ENCODE measurements around the gene CPED1. TPM values are rescaled to one million over a fixed set of nuclear protein-coding genes. Genes with fewer than 3 reads are reported as not detected.
"Not testable (repeated sequence)": the region's sequence is repeated elsewhere in the genome, so short reads cannot be mapped to it uniquely, and the experiment has no call there.

Gene CPED1
- total RNA-seq, 1 donor from 2014 or later, result 3.9 TPM

- DNase-seq (ENCODE audit: extremely low spot score, unreplicated experiment), result no peak
- no peaks in the 10 kb centered on the region for H3K36me3 Mint-ChIP-seq (ENCODE audit: unreplicated experiment)
These were observed 39.5 kb downstream of the CPED1 start for GRCh38 chr7:121027761-121028669.

GRCh38 chr7:121029302-121029701 lies 40.8 kb downstream of the CPED1 start:
- H3K36me3 Mint-ChIP-seq (ENCODE audit: unreplicated experiment), result no peaks in the 10 kb centered on the region
- no peaks in the 10 kb centered on the region for H3K27me3 Mint-ChIP-seq (ENCODE audit: unreplicated experiment)
- no peak for TF ChIP-seq CTCF (IDR thresholded peaks at IDR 0.05)
- DNase-seq (ENCODE audit: extremely low spot score, unreplicated experiment), result no peak
- H3K4me1 Mint-ChIP-seq (ENCODE audit: unreplicated experiment), result peaks cover 25% of the 10 kb centered on the region
- no peaks in the 10 kb centered on the region for H3K9me3 Mint-ChIP-seq (ENCODE audit: unreplicated experiment)
- no peak overlapping the region for H3K4me3 Mint-ChIP-seq (ENCODE audit: unreplicated experiment)
- H3K27ac Mint-ChIP-seq (ENCODE audit: unreplicated experiment), result no peak overlapping the region

More at GRCh38 chr7:121027761-121028669, 39.5 kb downstream of the CPED1 start:
- TF ChIP-seq CTCF (IDR thresholded peaks at IDR 0.05), result no peak
- Mint-ChIP-seq H3K27ac (ENCODE audit: unreplicated experiment) (no peak overlapping the region), H3K27me3 (ENCODE audit: unreplicated experiment) (no peaks in the 10 kb centered on the region), H3K4me1 (ENCODE audit: unreplicated experiment) (peaks cover 34% of the 10 kb centered on the region), H3K9me3 (ENCODE audit: unreplicated experiment) (no peaks in the 10 kb centered on the region), H3K4me3 (ENCODE audit: unreplicated experiment) (no peak overlapping the region)

- Mint-ChIP-seq H3K4me1 (ENCODE audit: unreplicated experiment) (peaks cover 16% of the 10 kb centered on the region), H3K4me3 (ENCODE audit: unreplicated experiment) (no peak overlapping the region), H3K27me3 (ENCODE audit: unreplicated experiment) (no peaks in the 10 kb centered on the region), H3K36me3 (ENCODE audit: unreplicated experiment) (no peaks in the 10 kb centered on the region), H3K9me3 (ENCODE audit: unreplicated experiment) (no peaks in the 10 kb centered on the region), H3K27ac (ENCODE audit: unreplicated experiment) (no peak overlapping the region)
- DNase-seq (ENCODE audit: extremely low spot score, unreplicated experiment), result no peak
- no peak for TF ChIP-seq CTCF (IDR thresholded peaks at IDR 0.05)
These were observed 41.8 kb downstream of the CPED1 start for GRCh38 chr7:121030308-121030707.

- peaks cover 12% of the 10 kb centered on the region for H3K4me1 Mint-ChIP-seq (ENCODE audit: unreplicated experiment)
- no peaks in the 10 kb centered on the region for H3K36me3 Mint-ChIP-seq (ENCODE audit: unreplicated experiment)
- no peak for TF ChIP-seq CTCF (IDR thresholded peaks at IDR 0.05)
- H3K27me3 Mint-ChIP-seq (ENCODE audit: unreplicated experiment), result no peaks in the 10 kb centered on the region
- no peak overlapping the region for H3K4me3 Mint-ChIP-seq (ENCODE audit: unreplicated experiment)
- peak overlapping the region; percentile 39 for H3K27ac Mint-ChIP-seq (ENCODE audit: unreplicated experiment)
- no peak for DNase-seq (ENCODE audit: extremely low spot score, unreplicated experiment)
- peaks cover 17% of the 10 kb centered on the region for H3K9me3 Mint-ChIP-seq (ENCODE audit: unreplicated experiment)
These were observed 44.3 kb downstream of the CPED1 start for GRCh38 chr7:121032645-121033460.

GRCh38 chr7:121034929-121035328 lies 46.4 kb downstream of the CPED1 start:
- peaks cover 12% of the 10 kb centered on the region for H3K4me1 Mint-ChIP-seq (ENCODE audit: unreplicated experiment)
- H3K36me3 Mint-ChIP-seq (ENCODE audit: unreplicated experiment), result no peaks in the 10 kb centered on the region
- H3K4me3 Mint-ChIP-seq (ENCODE audit: unreplicated experiment), result no peak overlapping the region
- peaks cover 17% of the 10 kb centered on the region for H3K9me3 Mint-ChIP-seq (ENCODE audit: unreplicated experiment)
- no peak for TF ChIP-seq CTCF (IDR thresholded peaks at IDR 0.05)
- no peak for DNase-seq (ENCODE audit: extremely low spot score, unreplicated experiment)
- H3K27me3 Mint-ChIP-seq (ENCODE audit: unreplicated experiment), result no peaks in the 10 kb centered on the region
- no peak overlapping the region for H3K27ac Mint-ChIP-seq (ENCODE audit: unreplicated experiment)

- Mint-ChIP-seq H3K9me3 (ENCODE audit: unreplicated experiment) (peaks cover 17% of the 10 kb centered on the region), H3K4me1 (ENCODE audit: unreplicated experiment) (peaks cover 17% of the 10 kb centered on the region)
- not testable (repeated sequence) for H3K4me3 Mint-ChIP-seq (ENCODE audit: unreplicated experiment); H3K36me3 Mint-ChIP-seq (ENCODE audit: unreplicated experiment); H3K27ac Mint-ChIP-seq (ENCODE audit: unreplicated experiment); DNase-seq (ENCODE audit: extremely low spot score, unreplicated experiment); H3K27me3 Mint-ChIP-seq (ENCODE audit: unreplicated experiment)
These were observed 48.3 kb downstream of the CPED1 start for GRCh38 chr7:121036776-121037175.

- H3K36me3 Mint-ChIP-seq (ENCODE audit: unreplicated experiment); H3K4me3 Mint-ChIP-seq (ENCODE audit: unreplicated experiment); H3K27me3 Mint-ChIP-seq (ENCODE audit: unreplicated experiment); H3K27ac Mint-ChIP-seq (ENCODE audit: unreplicated experiment); DNase-seq (ENCODE audit: extremely low spot score, unreplicated experiment): not testable (repeated sequence)
- peaks cover 17% of the 10 kb centered on the region for H3K4me1 Mint-ChIP-seq (ENCODE audit: unreplicated experiment)
- peaks cover 17% of the 10 kb centered on the region for H3K9me3 Mint-ChIP-seq (ENCODE audit: unreplicated experiment)
These were observed 48.8 kb downstream of the CPED1 start for GRCh38 chr7:121037329-121037728.

Data from osteocyte (in vitro differentiated cells).